ENCODE measurements around the gene CD160. TPM values are rescaled to one million over a fixed set of nuclear protein-coding genes. Genes with fewer than 3 reads are reported as not detected.

The CD160 gene
- total and polyA plus RNA-seq, 2 experiments from 2014 or later = 0.06 TPM; not detected in 1

- TF ChIP-seq ZNF462 (CRISPR knock-in tag; IDR thresholded peaks at IDR 0.05) (no peak), STAT1 (IDR thresholded peaks at IDR 0.05; ENCODE audit: unreplicated experiment) (no peak)
- TF ChIP-seq, protein P1, sequence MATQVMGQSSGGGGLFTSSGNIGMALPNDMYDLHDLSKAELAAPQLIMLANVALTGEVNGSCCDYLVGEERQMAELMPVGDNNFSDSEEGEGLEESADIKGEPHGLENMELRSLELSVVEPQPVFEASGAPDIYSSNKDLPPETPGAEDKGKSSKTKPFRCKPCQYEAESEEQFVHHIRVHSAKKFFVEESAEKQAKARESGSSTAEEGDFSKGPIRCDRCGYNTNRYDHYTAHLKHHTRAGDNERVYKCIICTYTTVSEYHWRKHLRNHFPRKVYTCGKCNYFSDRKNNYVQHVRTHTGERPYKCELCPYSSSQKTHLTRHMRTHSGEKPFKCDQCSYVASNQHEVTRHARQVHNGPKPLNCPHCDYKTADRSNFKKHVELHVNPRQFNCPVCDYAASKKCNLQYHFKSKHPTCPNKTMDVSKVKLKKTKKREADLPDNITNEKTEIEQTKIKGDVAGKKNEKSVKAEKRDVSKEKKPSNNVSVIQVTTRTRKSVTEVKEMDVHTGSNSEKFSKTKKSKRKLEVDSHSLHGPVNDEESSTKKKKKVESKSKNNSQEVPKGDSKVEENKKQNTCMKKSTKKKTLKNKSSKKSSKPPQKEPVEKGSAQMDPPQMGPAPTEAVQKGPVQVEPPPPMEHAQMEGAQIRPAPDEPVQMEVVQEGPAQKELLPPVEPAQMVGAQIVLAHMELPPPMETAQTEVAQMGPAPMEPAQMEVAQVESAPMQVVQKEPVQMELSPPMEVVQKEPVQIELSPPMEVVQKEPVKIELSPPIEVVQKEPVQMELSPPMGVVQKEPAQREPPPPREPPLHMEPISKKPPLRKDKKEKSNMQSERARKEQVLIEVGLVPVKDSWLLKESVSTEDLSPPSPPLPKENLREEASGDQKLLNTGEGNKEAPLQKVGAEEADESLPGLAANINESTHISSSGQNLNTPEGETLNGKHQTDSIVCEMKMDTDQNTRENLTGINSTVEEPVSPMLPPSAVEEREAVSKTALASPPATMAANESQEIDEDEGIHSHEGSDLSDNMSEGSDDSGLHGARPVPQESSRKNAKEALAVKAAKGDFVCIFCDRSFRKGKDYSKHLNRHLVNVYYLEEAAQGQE (IDR thresholded peaks at IDR 0.05; ENCODE audit: unreplicated experiment) = no peak
These were observed 31.1 kb downstream of the CD160 start (continued) for GRCh38 chr1:145750426-145750825.

DNA sequence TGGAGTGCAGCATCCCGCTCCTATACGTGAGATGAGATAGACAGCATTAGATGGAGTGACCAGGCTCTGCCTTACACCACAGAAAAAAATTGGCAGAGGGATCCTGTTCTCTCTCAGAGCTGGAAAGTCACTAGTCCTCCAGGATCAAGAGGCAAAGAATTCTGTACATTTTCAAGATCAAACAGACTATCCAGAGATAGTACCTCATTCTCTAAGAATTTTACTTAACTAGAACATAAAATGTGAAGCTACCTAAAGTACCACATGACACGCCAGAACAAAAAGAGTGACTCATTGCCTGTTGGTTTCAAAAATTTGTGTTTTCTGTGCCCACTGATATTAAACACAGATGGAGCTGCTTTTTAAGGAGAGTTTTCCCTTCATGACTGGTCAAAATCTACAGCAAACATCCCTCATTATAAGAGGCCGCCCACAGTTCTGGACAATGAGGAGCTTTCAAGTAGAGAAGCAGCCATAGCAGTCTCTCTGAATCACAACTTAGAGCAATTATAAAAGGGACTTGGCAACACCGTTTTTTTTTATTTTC lies 32.3 kb downstream of the CD160 start:
- Histone ChIP-seq H3K4me2 (no peak overlapping the region), H3K4me3 (no peak overlapping the region), H3K9me2 (ENCODE audit: insufficient read depth) (no peaks in the 10 kb centered on the region), H3K79me2 (replicated peaks; ENCODE audit: insufficient read depth) (no peaks in the 10 kb centered on the region), H3K27ac (ENCODE audit: low read depth) (no peak overlapping the region), H3K36me3 (ENCODE audit: insufficient read depth) (peaks cover 13% of the 10 kb centered on the region), H4K20me1 (replicated peaks; ENCODE audit: insufficient read depth) (no peaks in the 10 kb centered on the region; the same call in 1 of the 2 replicates), H3F3A (replicated peaks; ENCODE audit: low read depth) (no peaks in the 10 kb centered on the region), H3K4me1 (ENCODE audit: insufficient read depth) (no peaks in the 10 kb centered on the region), H2AFZ (no peak overlapping the region), H3K27me3 (ENCODE audit: insufficient read depth) (no peaks in the 10 kb centered on the region)
- Mint-ChIP-seq H3K27ac (no peak overlapping the region), H3K4me1 (no peaks in the 10 kb centered on the region), H3K27me3 (ENCODE audit: insufficient read depth, low read depth, poor library complexity) (no peaks in the 10 kb centered on the region), H3K36me3 (ENCODE audit: low read depth) (peaks cover 10% of the 10 kb centered on the region; the same call in 2 of the 3 replicates), H3K9me3 (no peaks in the 10 kb centered on the region), H3K4me3 (no peak overlapping the region)
- no peak for DNase-seq (ENCODE audit: low spot score)
- ATAC-seq = no peak
- TF ChIP-seq EZH2phosphoT487 (IDR thresholded peaks at IDR 0.05; ENCODE audit: unreplicated experiment) (no peak), NANOG (IDR thresholded peaks at IDR 0.05; ENCODE audit: borderline replicate concordance) (no peak), ZNF462 (CRISPR knock-in tag; IDR thresholded peaks at IDR 0.05) (no peak)
